HepG2 (cell line): ENCODE results near the gene NRDE2. TPM values are rescaled to one million over a fixed set of nuclear protein-coding genes. Genes with fewer than 3 reads are reported as not detected.

ENCODE experiments used
- ATAC-seq: fragments of 200-7000 bp; cut with Tn5 transposase; 3 replicates; pipeline ENCODE4 v1.9.1; 2020; ENCODE audit warnings: mild to moderate bottlenecking, moderate library complexity
- BruUV-seq: library from RNA; stranded (reverse); fragments of 400-500 nt; replicated peaks from 2 replicates; lab custom pipeline; 2021; lab: Mats Ljungman, UMichigan
- CTCF ChIA-PET: fragments of 300-600 bp; formaldehyde crosslinking; extraction: SDS; loops from one replicate; lab custom pipeline; 2021; ENCODE audit warnings: low total read pairs, inconsistent platforms, low intra/inter-chr PET ratio; lab: Yijun Ruan, JAX
- POLR2A ChIA-PET: fragments of 350-600 bp; sonication (Branson Sonifier 250); formaldehyde crosslinking; loops from one replicate; lab custom pipeline; 2020; ENCODE audit warnings: antibody characterized with exemption, inconsistent platforms; lab: Yijun Ruan, JAX
- DNase-seq: peaks from one replicate; pipeline ENCODE4 v3.0.0-alpha.2; 2015; ENCODE audit warnings: low spot score
- FAIRE-seq: peaks from 3 replicates; lab custom pipeline; 2011; peaks lifted over from hg19 to GRCh38; lab: Jason Lieb, UNC
- H2AFZ ChIP-seq: one replicate; pipeline ENCODE4 v1.6.1; 2011; ENCODE audit warnings: low read length, inconsistent platforms
- H3K27ac ChIP-seq: fragments of 300-600 bp; 3 replicates; pipeline ENCODE4 v1.8.0; 2011; ENCODE audit warnings: mixed run types, mild to moderate bottlenecking, mixed read lengths, low read length, inconsistent platforms; ENCODE audit not compliant: insufficient read depth; ENCODE audit errors: extremely low read length
- H3K27me3 ChIP-seq, 2 experiments: fragments of 200-600 bp in 1 of 2; 2 replicates in 1 of 2; 3 replicates in 1 of 2; pipeline versions ENCODE4 v1.6.0 to v1.8.0; 2011; ENCODE audit warnings: low read length in 2 of 2, mild to moderate bottlenecking in 2 of 2, moderate library complexity in 2 of 2, inconsistent platforms in 1 of 2; ENCODE audit not compliant: insufficient read depth in 2 of 2, control insufficient read depth in 1 of 2
- H3K36me3 ChIP-seq, 2 experiments: fragments of 200-600 bp in 1 of 2; replicated peaks in 1 of 2; 2 replicates in 1 of 2; 3 replicates in 1 of 2; pipeline versions ENCODE4 v1.5.1 to v1.8.0; 2011; ENCODE audit warnings: low read length in 2 of 2, inconsistent platforms in 1 of 2; ENCODE audit not compliant: insufficient read depth in 2 of 2, control insufficient read depth in 1 of 2
- H3K4me1 ChIP-seq: 2 replicates; pipeline ENCODE4 v1.5.1; 2012; ENCODE audit warnings: low read length, inconsistent platforms; ENCODE audit not compliant: insufficient read depth
- H3K4me2 ChIP-seq: 2 replicates; pipeline ENCODE4 v1.6.0; 2011; ENCODE audit warnings: low read depth, low read length, inconsistent platforms
- H3K4me3 ChIP-seq, 3 experiments: fragments of 200-600 bp in 1 of 3; sonication (generic), shearing (Covaris generic) in 1 of 3; replicated peaks in 1 of 3; 2 replicates each; pipeline ENCODE4 v1.5.1; 2011 to 2016; ENCODE audit warnings: low read length in 3 of 3, inconsistent platforms in 2 of 3, low read depth in 2 of 3, mild to moderate bottlenecking in 2 of 3, control low read depth in 1 of 3, mixed read lengths in 1 of 3; ENCODE audit not compliant: insufficient read depth in 1 of 3
- H3K79me2 ChIP-seq: one replicate; pipeline ENCODE4 v1.6.1; 2011; ENCODE audit warnings: low read length, inconsistent platforms; ENCODE audit not compliant: insufficient read depth
- H3K9ac ChIP-seq: 2 replicates; pipeline ENCODE4 v1.6.0; 2011; ENCODE audit warnings: mild to moderate bottlenecking, low read depth, low read length, inconsistent platforms; ENCODE audit not compliant: insufficient read depth
- H3K9me3 ChIP-seq: 2 replicates; pipeline ENCODE4 v1.5.1; 2012; ENCODE audit warnings: mild to moderate bottlenecking, low read length
- H4K20me1 ChIP-seq: 2 replicates; pipeline ENCODE4 v1.6.0; 2011; ENCODE audit warnings: inconsistent platforms, mild to moderate bottlenecking, low read length, moderate library complexity; ENCODE audit not compliant: insufficient read depth
- FOXK1 ChIP-seq: sonication (generic); formaldehyde crosslinking; IDR thresholded peaks from 2 replicates; pipeline ENCODE4 v1.4.0; 2020; ENCODE audit warnings: low read depth, missing genetic modification reagents, borderline replicate concordance
- GATAD1 ChIP-seq: IDR thresholded peaks from 2 replicates; pipeline ENCODE4 v1.6.1; 2016; ENCODE audit warnings: missing genetic modification reagents, missing compliant biosample characterization
- THYN1 ChIP-seq: sonication (generic); formaldehyde crosslinking; IDR thresholded peaks from 2 replicates; pipeline ENCODE4 v1.8.1; 2023; ENCODE audit warnings: low read depth, mild to moderate bottlenecking, moderate library complexity, missing genetic modification reagents, borderline replicate concordance
- ZC3H4 ChIP-seq: sonication (generic); formaldehyde crosslinking; IDR thresholded peaks from 2 replicates; pipeline ENCODE4 v1.4.0; 2020; ENCODE audit warnings: missing genetic modification reagents, borderline replicate concordance
- ZNF101 ChIP-seq: sonication (generic); formaldehyde crosslinking; IDR thresholded peaks from 2 replicates; pipeline ENCODE4 v1.4.0; 2020; ENCODE audit warnings: mild to moderate bottlenecking, low read depth, missing genetic modification reagents, borderline replicate concordance
- WGBS: methylation state at CpG from one replicate; pipeline ENCODE4 v1.1.6; 2017; ENCODE audit warnings: low lambda C conversion rate; 5-methylcytosine and 5-hydroxymethylcytosine counted together
- in situ Hi-C: cut with HindIII; loops from 2 replicates; pipeline ENCODE4 v1.10.0; 2017; ENCODE audit warnings: low pct_unique_long_range_greater_than_20kb; ENCODE audit not compliant: extremely low pct_ligation_motif_present
- intact Hi-C: fragments of 100-400 bp; cut with micrococcal nuclease; formaldehyde crosslinking; loops from one replicate; pipeline ENCODE4 v1.10.0; 2022; ENCODE audit not compliant: unreplicated experiment
- polyA plus RNA-seq, 8 experiments: library from polyadenylated mRNA; depleted of rRNA in 3 of 8; stranded (reverse) in 7 of 8; unstranded in 1 of 8; fragments of >200 nt; fragmentation: Illumina TruSeq in 4 of 8; extraction: Trizol in 4 of 8; gene quantifications; 2 replicates each; pipeline versions ENCODE4 v1.2.1 to v1.2.3, GENCODE V29; 2011 to 2016; ENCODE audit warnings: low read depth in 4 of 8, missing spikeins in 1 of 8, mixed read lengths in 1 of 8; ENCODE audit not compliant: insufficient read depth in 1 of 8
- total RNA-seq, 5 experiments: library from RNA; depleted of rRNA; stranded (reverse); fragments of >200 nt; fragmentation: Illumina TruSeq; extraction: Trizol; gene quantifications; 2 replicates each; pipeline ENCODE4 v1.2.3, GENCODE V29; 2016; ENCODE audit warnings: low read depth in 1 of 5
- TF ChIP-seq, protein P1 (sequence below): sonication (generic); formaldehyde crosslinking; IDR thresholded peaks from 2 replicates; pipeline ENCODE4; 2020; ENCODE audit warnings: missing genetic modification reagents, mild to moderate bottlenecking, borderline replicate concordance
- TF ChIP-seq, protein P2 (sequence below): sonication (generic); formaldehyde crosslinking; IDR thresholded peaks from 2 replicates; pipeline ENCODE4 v1.5.0; 2020; ENCODE audit warnings: missing genetic modification reagents
- TF ChIP-seq, protein P3 (sequence below): sonication (generic); formaldehyde crosslinking; conservative IDR thresholded peaks from 2 replicates; pipeline ENCODE4 v1.4.0; 2020; ENCODE audit warnings: missing genetic modification reagents
- TF ChIP-seq, protein P4 (sequence below): sonication (generic); formaldehyde crosslinking; conservative IDR thresholded peaks from 2 replicates; pipeline ENCODE4 v1.4.0; 2020; ENCODE audit warnings: mild to moderate bottlenecking, missing genetic modification reagents, moderate library complexity
- TF ChIP-seq, protein P5 (sequence below): sonication (generic); formaldehyde crosslinking; IDR thresholded peaks from 2 replicates; pipeline ENCODE4 v1.4.0; 2020; ENCODE audit warnings: mild to moderate bottlenecking, missing genetic modification reagents

NRDE2 gene
- total and polyA plus RNA-seq, 2 of the 13 experiments (the other 11 are each of a cell fraction or from before 2014, with no cell fraction given) = 5.6 to 12.5 TPM

DNA sequence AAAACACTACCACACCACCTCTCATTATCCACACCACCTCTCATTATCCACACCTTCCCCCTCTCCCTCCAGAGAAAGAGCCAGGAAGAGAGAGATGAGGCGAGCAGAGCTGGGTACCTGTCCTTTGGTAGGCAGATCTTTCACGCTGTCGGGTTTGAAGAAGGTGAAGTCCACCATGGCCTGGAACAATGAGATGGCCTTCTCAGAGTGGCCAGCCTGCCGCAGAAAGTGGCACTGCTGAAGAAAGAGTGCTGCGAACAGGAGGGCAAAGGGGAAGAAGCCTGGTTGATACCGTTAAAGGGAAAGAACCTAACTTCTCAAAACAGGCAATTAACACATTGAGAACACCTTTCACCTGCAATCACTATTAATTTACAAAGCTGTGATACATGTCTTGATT lies 30.6 kb downstream of the NRDE2 start:
- Histone ChIP-seq H3K9me3 (no peaks in the 10 kb centered on the region), H3K4me3 (no peak overlapping the region), H3K79me2 (no peaks in the 10 kb centered on the region), H3K27me3 (no peaks in the 10 kb centered on the region), H2AFZ (no peak overlapping the region), H3K9ac (no peak overlapping the region), H3K36me3 (peaks cover 7 to 37% of the 10 kb centered on the region in 2 experiments; a peak in 4 of 5 replicates), H3K4me2 (no peak overlapping the region), H4K20me1 (no peaks in the 10 kb centered on the region), H3K27ac (no peak overlapping the region), H3K4me1 (peaks cover 42% of the 10 kb centered on the region)
- ChIA-PET CTCF (interaction anchor here (0.8 to 1.5 kb wide), 3 partner anchors 99 to 397 kb away, joined by 3 to 9 read pairs (median 3); no protein-coding TSS in a partner anchor), POLR2A (interaction anchor here (1.1 kb wide), 1 partner anchor 213 kb away, joined by 4 read pairs; no protein-coding TSS in a partner anchor)
- intact Hi-C loops = loop anchor here (1.0 to 5.0 kb wide), 3 partner anchors 98 to 456 kb away; no protein-coding TSS in a partner anchor
- FAIRE-seq = no peak
- no peak for DNase-seq
- WGBS = 96% methylated on average over 6 of the region's 6 CpGs
- BruUV-seq = no TSS peak
- no peak for ATAC-seq
- in situ Hi-C loops = loop anchor here (5.0 to 10.0 kb wide), 2 partner anchors 214 to 396 kb away; no protein-coding TSS in a partner anchor
- TF ChIP-seq ZC3H4 (CRISPR knock-in tag) = no peak
- TF ChIP-seq, protein P1, sequence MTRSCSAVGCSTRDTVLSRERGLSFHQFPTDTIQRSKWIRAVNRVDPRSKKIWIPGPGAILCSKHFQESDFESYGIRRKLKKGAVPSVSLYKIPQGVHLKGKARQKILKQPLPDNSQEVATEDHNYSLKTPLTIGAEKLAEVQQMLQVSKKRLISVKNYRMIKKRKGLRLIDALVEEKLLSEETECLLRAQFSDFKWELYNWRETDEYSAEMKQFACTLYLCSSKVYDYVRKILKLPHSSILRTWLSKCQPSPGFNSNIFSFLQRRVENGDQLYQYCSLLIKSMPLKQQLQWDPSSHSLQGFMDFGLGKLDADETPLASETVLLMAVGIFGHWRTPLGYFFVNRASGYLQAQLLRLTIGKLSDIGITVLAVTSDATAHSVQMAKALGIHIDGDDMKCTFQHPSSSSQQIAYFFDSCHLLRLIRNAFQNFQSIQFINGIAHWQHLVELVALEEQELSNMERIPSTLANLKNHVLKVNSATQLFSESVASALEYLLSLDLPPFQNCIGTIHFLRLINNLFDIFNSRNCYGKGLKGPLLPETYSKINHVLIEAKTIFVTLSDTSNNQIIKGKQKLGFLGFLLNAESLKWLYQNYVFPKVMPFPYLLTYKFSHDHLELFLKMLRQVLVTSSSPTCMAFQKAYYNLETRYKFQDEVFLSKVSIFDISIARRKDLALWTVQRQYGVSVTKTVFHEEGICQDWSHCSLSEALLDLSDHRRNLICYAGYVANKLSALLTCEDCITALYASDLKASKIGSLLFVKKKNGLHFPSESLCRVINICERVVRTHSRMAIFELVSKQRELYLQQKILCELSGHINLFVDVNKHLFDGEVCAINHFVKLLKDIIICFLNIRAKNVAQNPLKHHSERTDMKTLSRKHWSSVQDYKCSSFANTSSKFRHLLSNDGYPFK (CRISPR knock-in tag) = no peak
- no peak for TF ChIP-seq ZNF101 (CRISPR knock-in tag)
- TF ChIP-seq, protein P2, sequence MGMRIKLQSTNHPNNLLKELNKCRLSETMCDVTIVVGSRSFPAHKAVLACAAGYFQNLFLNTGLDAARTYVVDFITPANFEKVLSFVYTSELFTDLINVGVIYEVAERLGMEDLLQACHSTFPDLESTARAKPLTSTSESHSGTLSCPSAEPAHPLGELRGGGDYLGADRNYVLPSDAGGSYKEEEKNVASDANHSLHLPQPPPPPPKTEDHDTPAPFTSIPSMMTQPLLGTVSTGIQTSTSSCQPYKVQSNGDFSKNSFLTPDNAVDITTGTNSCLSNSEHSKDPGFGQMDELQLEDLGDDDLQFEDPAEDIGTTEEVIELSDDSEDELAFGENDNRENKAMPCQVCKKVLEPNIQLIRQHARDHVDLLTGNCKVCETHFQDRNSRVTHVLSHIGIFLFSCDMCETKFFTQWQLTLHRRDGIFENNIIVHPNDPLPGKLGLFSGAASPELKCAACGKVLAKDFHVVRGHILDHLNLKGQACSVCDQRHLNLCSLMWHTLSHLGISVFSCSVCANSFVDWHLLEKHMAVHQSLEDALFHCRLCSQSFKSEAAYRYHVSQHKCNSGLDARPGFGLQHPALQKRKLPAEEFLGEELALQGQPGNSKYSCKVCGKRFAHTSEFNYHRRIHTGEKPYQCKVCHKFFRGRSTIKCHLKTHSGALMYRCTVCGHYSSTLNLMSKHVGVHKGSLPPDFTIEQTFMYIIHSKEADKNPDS = no peak
- TF ChIP-seq, protein P3, sequence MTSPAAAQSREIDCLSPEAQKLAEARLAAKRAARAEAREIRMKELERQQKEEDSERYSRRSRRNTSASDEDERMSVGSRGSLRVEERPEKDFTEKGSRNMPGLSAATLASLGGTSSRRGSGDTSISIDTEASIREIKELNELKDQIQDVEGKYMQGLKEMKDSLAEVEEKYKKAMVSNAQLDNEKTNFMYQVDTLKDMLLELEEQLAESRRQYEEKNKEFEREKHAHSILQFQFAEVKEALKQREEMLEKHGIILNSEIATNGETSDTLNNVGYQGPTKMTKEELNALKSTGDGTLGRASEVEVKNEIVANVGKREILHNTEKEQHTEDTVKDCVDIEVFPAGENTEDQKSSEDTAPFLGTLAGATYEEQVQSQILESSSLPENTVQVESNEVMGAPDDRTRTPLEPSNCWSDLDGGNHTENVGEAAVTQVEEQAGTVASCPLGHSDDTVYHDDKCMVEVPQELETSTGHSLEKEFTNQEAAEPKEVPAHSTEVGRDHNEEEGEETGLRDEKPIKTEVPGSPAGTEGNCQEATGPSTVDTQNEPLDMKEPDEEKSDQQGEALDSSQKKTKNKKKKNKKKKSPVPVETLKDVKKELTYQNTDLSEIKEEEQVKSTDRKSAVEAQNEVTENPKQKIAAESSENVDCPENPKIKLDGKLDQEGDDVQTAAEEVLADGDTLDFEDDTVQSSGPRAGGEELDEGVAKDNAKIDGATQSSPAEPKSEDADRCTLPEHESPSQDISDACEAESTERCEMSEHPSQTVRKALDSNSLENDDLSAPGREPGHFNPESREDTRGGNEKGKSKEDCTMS (CRISPR knock-in tag) = no peak
- TF ChIP-seq, protein P4, sequence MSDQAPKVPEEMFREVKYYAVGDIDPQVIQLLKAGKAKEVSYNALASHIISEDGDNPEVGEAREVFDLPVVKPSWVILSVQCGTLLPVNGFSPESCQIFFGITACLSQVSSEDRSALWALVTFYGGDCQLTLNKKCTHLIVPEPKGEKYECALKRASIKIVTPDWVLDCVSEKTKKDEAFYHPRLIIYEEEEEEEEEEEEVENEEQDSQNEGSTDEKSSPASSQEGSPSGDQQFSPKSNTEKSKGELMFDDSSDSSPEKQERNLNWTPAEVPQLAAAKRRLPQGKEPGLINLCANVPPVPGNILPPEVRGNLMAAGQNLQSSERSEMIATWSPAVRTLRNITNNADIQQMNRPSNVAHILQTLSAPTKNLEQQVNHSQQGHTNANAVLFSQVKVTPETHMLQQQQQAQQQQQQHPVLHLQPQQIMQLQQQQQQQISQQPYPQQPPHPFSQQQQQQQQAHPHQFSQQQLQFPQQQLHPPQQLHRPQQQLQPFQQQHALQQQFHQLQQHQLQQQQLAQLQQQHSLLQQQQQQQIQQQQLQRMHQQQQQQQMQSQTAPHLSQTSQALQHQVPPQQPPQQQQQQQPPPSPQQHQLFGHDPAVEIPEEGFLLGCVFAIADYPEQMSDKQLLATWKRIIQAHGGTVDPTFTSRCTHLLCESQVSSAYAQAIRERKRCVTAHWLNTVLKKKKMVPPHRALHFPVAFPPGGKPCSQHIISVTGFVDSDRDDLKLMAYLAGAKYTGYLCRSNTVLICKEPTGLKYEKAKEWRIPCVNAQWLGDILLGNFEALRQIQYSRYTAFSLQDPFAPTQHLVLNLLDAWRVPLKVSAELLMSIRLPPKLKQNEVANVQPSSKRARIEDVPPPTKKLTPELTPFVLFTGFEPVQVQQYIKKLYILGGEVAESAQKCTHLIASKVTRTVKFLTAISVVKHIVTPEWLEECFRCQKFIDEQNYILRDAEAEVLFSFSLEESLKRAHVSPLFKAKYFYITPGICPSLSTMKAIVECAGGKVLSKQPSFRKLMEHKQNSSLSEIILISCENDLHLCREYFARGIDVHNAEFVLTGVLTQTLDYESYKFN (CRISPR knock-in tag) = no peak
- no peak for TF ChIP-seq FOXK1 (CRISPR knock-in tag)
- TF ChIP-seq GATAD1 (CRISPR knock-in tag) = no peak
- TF ChIP-seq, protein P5, sequence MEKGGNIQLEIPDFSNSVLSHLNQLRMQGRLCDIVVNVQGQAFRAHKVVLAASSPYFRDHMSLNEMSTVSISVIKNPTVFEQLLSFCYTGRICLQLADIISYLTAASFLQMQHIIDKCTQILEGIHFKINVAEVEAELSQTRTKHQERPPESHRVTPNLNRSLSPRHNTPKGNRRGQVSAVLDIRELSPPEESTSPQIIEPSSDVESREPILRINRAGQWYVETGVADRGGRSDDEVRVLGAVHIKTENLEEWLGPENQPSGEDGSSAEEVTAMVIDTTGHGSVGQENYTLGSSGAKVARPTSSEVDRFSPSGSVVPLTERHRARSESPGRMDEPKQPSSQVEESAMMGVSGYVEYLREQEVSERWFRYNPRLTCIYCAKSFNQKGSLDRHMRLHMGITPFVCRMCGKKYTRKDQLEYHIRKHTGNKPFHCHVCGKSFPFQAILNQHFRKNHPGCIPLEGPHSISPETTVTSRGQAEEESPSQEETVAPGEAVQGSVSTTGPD = no peak
- no peak for TF ChIP-seq THYN1 (CRISPR knock-in tag)
